ENCODE measurements around the gene TEFM.

DNA sequence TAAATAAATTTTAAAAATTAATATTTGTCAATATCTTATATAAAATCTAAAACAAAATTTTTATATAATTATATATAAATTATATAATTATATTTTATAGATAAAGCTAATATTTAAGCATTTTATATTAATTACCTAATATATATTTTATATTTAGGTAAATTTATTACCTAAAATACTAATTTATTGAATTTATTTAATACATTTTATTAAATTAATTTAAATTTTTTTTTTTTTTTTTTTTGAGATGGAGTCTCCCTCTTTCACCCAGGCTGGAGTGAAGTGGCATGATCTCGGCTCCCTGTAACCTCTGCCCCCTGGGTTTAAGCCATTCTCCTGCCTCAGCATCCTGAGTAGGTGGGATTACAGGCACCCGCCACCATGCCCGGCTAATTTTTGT is 51.9 kb downstream of the TEFM start:
- no peak for TF ChIP-seq POLR2A (IDR thresholded peaks at IDR 0.05; ENCODE audit: low read depth, low read length)
- no peak for TF ChIP-seq TAF1 (IDR thresholded peaks at IDR 0.05; ENCODE audit: low read depth, low read length)
- no peak for TF ChIP-seq POLR2AphosphoS5 (IDR thresholded peaks at IDR 0.05; ENCODE audit: low read depth, low read length)

All from GM12891 (cell line).